HUES6 (cell line): Measurements from ENCODE around the gene HDGFL2.

Experiments used
- H3K27ac ChIP-seq: 2 replicates; pipeline ENCODE4 v1.7.0; 2013; ENCODE audit warnings: low read depth, mild to moderate bottlenecking, low read length, inconsistent platforms
- H3K27me3 ChIP-seq: 2 replicates; pipeline ENCODE4 v1.6.1; 2013; ENCODE audit warnings: low read length; ENCODE audit not compliant: control insufficient read depth, insufficient read depth
- H3K36me3 ChIP-seq: 2 replicates; pipeline ENCODE4 v1.6.1; 2013; ENCODE audit warnings: low read length; ENCODE audit not compliant: control insufficient read depth, insufficient read depth
- H3K4me1 ChIP-seq: 2 replicates; pipeline ENCODE4 v1.6.1; 2013; ENCODE audit warnings: low read length; ENCODE audit not compliant: control insufficient read depth, insufficient read depth
- H3K4me3 ChIP-seq: 2 replicates; pipeline ENCODE4 v1.5.1; 2013; ENCODE audit warnings: low read depth, low read length
- H3K9ac ChIP-seq: one replicate; pipeline ENCODE4 v1.6.1; 2013; ENCODE audit warnings: mild to moderate bottlenecking, low read length
- H3K9me3 ChIP-seq: 2 replicates; pipeline ENCODE4 v1.6.1; 2013; ENCODE audit warnings: low read depth, low read length; ENCODE audit not compliant: control insufficient read depth, insufficient read depth

The HDGFL2 gene

GRCh38 chr19:4472174-4472974 is at the start of gene HDGFL2:
Gene HDGFL2 (plus strand): TSS chr19:4472297. CDS start chr19:4472351, 54 bp downstream.
- Histone ChIP-seq H3K36me3 (peaks cover 20% of the 10 kb centered on the region), H3K9me3 (no peaks in the 10 kb centered on the region), H3K4me1 (no peaks in the 10 kb centered on the region), H3K27me3 (no peaks in the 10 kb centered on the region), H3K27ac (peak within 1 kb of the TSS; percentile 7; the same call in 1 of the 2 replicates), H3K9ac (peak within 1 kb of the TSS; percentile 71), H3K4me3 (peak within 1 kb of the TSS; percentile 60)

- Histone ChIP-seq H3K27me3 (no peaks in the 10 kb centered on the region), H3K9me3 (no peaks in the 10 kb centered on the region), H3K36me3 (peaks cover 90% of the 10 kb centered on the region), H3K27ac (no peak overlapping the region), H3K9ac (no peak overlapping the region), H3K4me3 (no peak overlapping the region), H3K4me1 (no peaks in the 10 kb centered on the region)
Observed at GRCh38 chr19:4423416-4424126, 48.5 kb upstream of the HDGFL2 start.

- Histone ChIP-seq H3K36me3 (peaks cover 91% of the 10 kb centered on the region), H3K9me3 (no peaks in the 10 kb centered on the region), H3K27ac (no peak overlapping the region), H3K4me3 (no peak overlapping the region), H3K27me3 (no peaks in the 10 kb centered on the region), H3K4me1 (no peaks in the 10 kb centered on the region), H3K9ac (no peak overlapping the region)
Observed at GRCh38 chr19:4425537-4425936, 46.6 kb upstream of the HDGFL2 start.

GRCh38 chr19:4428326-4428975 is 43.6 kb upstream of the HDGFL2 start:
- Histone ChIP-seq H3K9ac (no peak overlapping the region), H3K27ac (no peak overlapping the region), H3K4me1 (no peaks in the 10 kb centered on the region), H3K9me3 (no peaks in the 10 kb centered on the region), H3K27me3 (no peaks in the 10 kb centered on the region), H3K4me3 (no peak overlapping the region), H3K36me3 (peaks cover 92% of the 10 kb centered on the region)

GRCh38 chr19:4429256-4429655 is 42.8 kb upstream of the HDGFL2 start:
- Histone ChIP-seq H3K9ac (no peak overlapping the region), H3K9me3 (no peaks in the 10 kb centered on the region)

GRCh38 chr19:4429771-4430171 is 42.3 kb upstream of the HDGFL2 start:
- Histone ChIP-seq H3K27ac (no peak overlapping the region), H3K36me3 (peaks cover 92% of the 10 kb centered on the region), H3K27me3 (no peaks in the 10 kb centered on the region), H3K4me3 (no peak overlapping the region), H3K4me1 (no peaks in the 10 kb centered on the region), H3K9me3 (no peaks in the 10 kb centered on the region), H3K9ac (no peak overlapping the region)

More at GRCh38 chr19:4429256-4429655, 42.8 kb upstream of the HDGFL2 start:
- H3K27me3 ChIP-seq, result no peaks in the 10 kb centered on the region
- H3K4me3 ChIP-seq, result no peak overlapping the region
- peaks cover 92% of the 10 kb centered on the region for H3K36me3 ChIP-seq
- H3K4me1 ChIP-seq, result no peaks in the 10 kb centered on the region
- no peak overlapping the region for H3K27ac ChIP-seq

- Histone ChIP-seq H3K4me3 (no peak overlapping the region), H3K27ac (no peak overlapping the region), H3K36me3 (peaks cover 91% of the 10 kb centered on the region), H3K27me3 (no peaks in the 10 kb centered on the region), H3K4me1 (no peaks in the 10 kb centered on the region), H3K9me3 (no peaks in the 10 kb centered on the region), H3K9ac (no peak overlapping the region)
Observed at GRCh38 chr19:4430760-4431159, 41.3 kb upstream of the HDGFL2 start.

GRCh38 chr19:4431296-4431695 is 40.8 kb upstream of the HDGFL2 start:
- H3K9ac ChIP-seq, result no peak overlapping the region
- no peak overlapping the region for H3K27ac ChIP-seq
- no peaks in the 10 kb centered on the region for H3K9me3 ChIP-seq
- no peaks in the 10 kb centered on the region for H3K27me3 ChIP-seq
- H3K4me3 ChIP-seq, result no peak overlapping the region
- H3K4me1 ChIP-seq, result no peaks in the 10 kb centered on the region
- peaks cover 90% of the 10 kb centered on the region for H3K36me3 ChIP-seq

- 0 out of 2 replicates have a peak overlapping the region, but pooled peaks have one; percentile 33 for H3K27ac ChIP-seq
- no peak overlapping the region for H3K4me3 ChIP-seq
- no peaks in the 10 kb centered on the region for H3K9me3 ChIP-seq
- peaks cover 92% of the 10 kb centered on the region for H3K36me3 ChIP-seq
- H3K9ac ChIP-seq, result no peak overlapping the region
- no peaks in the 10 kb centered on the region for H3K4me1 ChIP-seq
- no peaks in the 10 kb centered on the region for H3K27me3 ChIP-seq
Observed at GRCh38 chr19:4431808-4432674, 40.1 kb upstream of the HDGFL2 start.

- Histone ChIP-seq H3K4me3 (no peak overlapping the region), H3K27me3 (no peaks in the 10 kb centered on the region), H3K9ac (no peak overlapping the region), H3K27ac (no peak overlapping the region), H3K36me3 (peaks cover 95% of the 10 kb centered on the region), H3K4me1 (no peaks in the 10 kb centered on the region), H3K9me3 (no peaks in the 10 kb centered on the region)
Observed at GRCh38 chr19:4432918-4433506, 39.1 kb upstream of the HDGFL2 start.
